B cell (primary cell): ENCODE results near the gene BCL3.

Source experiments
- EZH2 ChIP-seq: IDR thresholded peaks from 2 replicates; pipeline ENCODE4 v1.6.1; 2012; ENCODE audit warnings: borderline replicate concordance, low read depth, mild to moderate bottlenecking, moderate library complexity, low read length; ENCODE audit not compliant: insufficient read depth, poor library complexity, severe bottlenecking
- TF ChIP-seq, protein P1 (sequence below): fragments of 200-600 bp; IDR thresholded peaks from one replicate; pipeline ENCODE4 v1.8.0; 2022; ENCODE audit warnings: antibody characterized with exemption, mild to moderate bottlenecking

DNA sequence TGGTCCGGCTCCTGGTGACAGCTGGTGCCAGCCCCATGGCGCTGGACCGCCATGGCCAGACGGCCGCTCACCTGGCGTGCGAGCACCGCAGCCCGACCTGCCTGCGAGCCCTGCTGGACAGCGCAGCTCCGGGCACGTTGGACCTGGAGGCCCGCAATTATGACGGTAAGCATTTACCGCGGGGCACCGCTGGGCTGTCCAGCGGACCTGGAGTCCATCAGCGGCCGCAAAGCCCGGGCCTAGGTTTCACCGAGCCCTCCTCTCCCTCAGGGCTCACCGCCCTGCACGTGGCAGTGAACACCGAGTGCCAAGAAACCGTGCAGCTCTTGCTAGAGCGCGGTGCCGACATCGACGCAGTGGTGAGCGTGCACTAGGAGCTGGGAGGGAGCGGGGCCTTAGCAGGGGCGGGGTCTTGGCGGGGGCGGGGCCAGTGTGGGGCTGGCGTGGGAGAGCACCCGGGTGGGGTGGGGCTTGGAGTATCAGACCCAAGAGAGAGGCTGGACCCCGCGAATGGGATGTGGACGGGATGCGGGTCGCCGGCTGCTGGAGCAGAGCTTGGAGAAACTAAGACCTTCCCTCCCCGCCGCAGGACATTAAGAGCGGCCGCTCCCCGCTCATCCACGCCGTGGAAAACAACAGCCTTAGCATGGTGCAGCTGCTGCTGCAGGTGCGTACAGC, 8.7 kb downstream of the BCL3 start:
- TF ChIP-seq, protein P1, sequence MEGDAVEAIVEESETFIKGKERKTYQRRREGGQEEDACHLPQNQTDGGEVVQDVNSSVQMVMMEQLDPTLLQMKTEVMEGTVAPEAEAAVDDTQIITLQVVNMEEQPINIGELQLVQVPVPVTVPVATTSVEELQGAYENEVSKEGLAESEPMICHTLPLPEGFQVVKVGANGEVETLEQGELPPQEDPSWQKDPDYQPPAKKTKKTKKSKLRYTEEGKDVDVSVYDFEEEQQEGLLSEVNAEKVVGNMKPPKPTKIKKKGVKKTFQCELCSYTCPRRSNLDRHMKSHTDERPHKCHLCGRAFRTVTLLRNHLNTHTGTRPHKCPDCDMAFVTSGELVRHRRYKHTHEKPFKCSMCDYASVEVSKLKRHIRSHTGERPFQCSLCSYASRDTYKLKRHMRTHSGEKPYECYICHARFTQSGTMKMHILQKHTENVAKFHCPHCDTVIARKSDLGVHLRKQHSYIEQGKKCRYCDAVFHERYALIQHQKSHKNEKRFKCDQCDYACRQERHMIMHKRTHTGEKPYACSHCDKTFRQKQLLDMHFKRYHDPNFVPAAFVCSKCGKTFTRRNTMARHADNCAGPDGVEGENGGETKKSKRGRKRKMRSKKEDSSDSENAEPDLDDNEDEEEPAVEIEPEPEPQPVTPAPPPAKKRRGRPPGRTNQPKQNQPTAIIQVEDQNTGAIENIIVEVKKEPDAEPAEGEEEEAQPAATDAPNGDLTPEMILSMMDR, result no peak
- TF ChIP-seq EZH2, result no peak
